Calu3 (cell line): ENCODE results near the gene CSMD2. TPM values are rescaled to one million over a fixed set of nuclear protein-coding genes. Genes with fewer than 3 reads are reported as not detected.

Experiments
- BruUV-seq: library from RNA; stranded (reverse); fragments of 400-500 nt; replicated peaks from 2 replicates; lab custom pipeline; 2021; lab: Mats Ljungman, UMichigan
- CTCF ChIA-PET: fragments of 300-600 bp; sonication (Branson Sonifier 250); formaldehyde crosslinking; loops from one replicate; lab custom pipeline; 2022; ENCODE audit warnings: antibody characterized with exemption; lab: Charles Lee
- DNase-seq: peaks from one replicate; pipeline ENCODE4 v3.0.0; 2022
- H3K27ac Mint-ChIP-seq: one replicate; pipeline ENCODE4 v1.8.0; 2022; ENCODE audit warnings: mixed read lengths; ENCODE audit not compliant: unreplicated experiment
- H3K27me3 Mint-ChIP-seq: one replicate; pipeline ENCODE4 v1.8.0; 2022; ENCODE audit warnings: mixed read lengths; ENCODE audit not compliant: unreplicated experiment
- H3K36me3 Mint-ChIP-seq: one replicate; pipeline ENCODE4 v1.8.0; 2022; ENCODE audit warnings: mild to moderate bottlenecking, moderate library complexity, mixed read lengths; ENCODE audit not compliant: insufficient read depth, unreplicated experiment
- H3K4me1 Mint-ChIP-seq: one replicate; pipeline ENCODE4 v1.8.0; 2022; ENCODE audit warnings: mild to moderate bottlenecking, low read depth, mixed read lengths; ENCODE audit not compliant: unreplicated experiment
- H3K4me3 Mint-ChIP-seq: one replicate; pipeline ENCODE4 v1.8.0; 2022; ENCODE audit warnings: mild to moderate bottlenecking, low read depth, moderate library complexity, mixed read lengths; ENCODE audit not compliant: unreplicated experiment
- H3K9me3 Mint-ChIP-seq: one replicate; pipeline ENCODE4 v1.8.0; 2022; ENCODE audit warnings: low read depth, mixed read lengths; ENCODE audit not compliant: unreplicated experiment
- intact Hi-C: fragments of 100-400 bp; cut with micrococcal nuclease; formaldehyde crosslinking; loops from one replicate; pipeline ENCODE4 v1.10.0; 2022; ENCODE audit not compliant: unreplicated experiment
- total RNA-seq: library from RNA; stranded (reverse); gene quantifications from 2 replicates; pipeline ENCODE4 v1.2.3, GENCODE V29; 2022
- TF ChIP-seq, protein P1 (sequence below): fragments of 200-600 bp; IDR thresholded peaks from one replicate; pipeline ENCODE4 v1.8.0; 2022; ENCODE audit warnings: antibody characterized with exemption; ENCODE audit not compliant: unreplicated experiment

Gene CSMD2
- total RNA-seq, 1 experiment from 2014 or later: not detected

DNA sequence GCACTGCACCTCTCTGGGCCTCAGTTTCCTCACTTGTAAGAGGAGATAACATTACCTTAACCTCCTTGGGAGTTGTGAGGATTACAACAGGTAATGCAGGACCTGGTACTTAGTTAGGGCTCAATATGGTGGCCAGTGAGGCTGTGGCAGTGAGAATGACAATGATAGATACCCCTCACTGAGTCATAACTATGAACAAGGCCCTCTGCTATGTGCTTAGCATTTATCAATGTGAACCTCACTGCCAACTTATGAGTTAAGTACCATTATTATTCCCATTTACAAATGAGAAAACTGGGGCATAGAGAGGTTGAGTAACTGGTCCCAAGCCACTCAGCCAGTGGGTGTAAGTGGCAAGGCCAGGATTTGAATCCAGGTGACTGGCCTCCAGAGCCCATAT lies 236.8 kb downstream of the CSMD2 start:
- intact Hi-C loops: no loop called here
- Mint-ChIP-seq H3K27ac (no peak overlapping the region), H3K4me1 (no peaks in the 10 kb centered on the region), H3K27me3 (peaks cover 16% of the 10 kb centered on the region), H3K36me3 (no peaks in the 10 kb centered on the region), H3K4me3 (no peak overlapping the region), H3K9me3 (peaks cover 15% of the 10 kb centered on the region)
- no TSS peak for BruUV-seq
- DNase-seq: no peak
- TF ChIP-seq, protein P1, sequence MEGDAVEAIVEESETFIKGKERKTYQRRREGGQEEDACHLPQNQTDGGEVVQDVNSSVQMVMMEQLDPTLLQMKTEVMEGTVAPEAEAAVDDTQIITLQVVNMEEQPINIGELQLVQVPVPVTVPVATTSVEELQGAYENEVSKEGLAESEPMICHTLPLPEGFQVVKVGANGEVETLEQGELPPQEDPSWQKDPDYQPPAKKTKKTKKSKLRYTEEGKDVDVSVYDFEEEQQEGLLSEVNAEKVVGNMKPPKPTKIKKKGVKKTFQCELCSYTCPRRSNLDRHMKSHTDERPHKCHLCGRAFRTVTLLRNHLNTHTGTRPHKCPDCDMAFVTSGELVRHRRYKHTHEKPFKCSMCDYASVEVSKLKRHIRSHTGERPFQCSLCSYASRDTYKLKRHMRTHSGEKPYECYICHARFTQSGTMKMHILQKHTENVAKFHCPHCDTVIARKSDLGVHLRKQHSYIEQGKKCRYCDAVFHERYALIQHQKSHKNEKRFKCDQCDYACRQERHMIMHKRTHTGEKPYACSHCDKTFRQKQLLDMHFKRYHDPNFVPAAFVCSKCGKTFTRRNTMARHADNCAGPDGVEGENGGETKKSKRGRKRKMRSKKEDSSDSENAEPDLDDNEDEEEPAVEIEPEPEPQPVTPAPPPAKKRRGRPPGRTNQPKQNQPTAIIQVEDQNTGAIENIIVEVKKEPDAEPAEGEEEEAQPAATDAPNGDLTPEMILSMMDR: no peak
- CTCF ChIA-PET: no interaction called here

DNA sequence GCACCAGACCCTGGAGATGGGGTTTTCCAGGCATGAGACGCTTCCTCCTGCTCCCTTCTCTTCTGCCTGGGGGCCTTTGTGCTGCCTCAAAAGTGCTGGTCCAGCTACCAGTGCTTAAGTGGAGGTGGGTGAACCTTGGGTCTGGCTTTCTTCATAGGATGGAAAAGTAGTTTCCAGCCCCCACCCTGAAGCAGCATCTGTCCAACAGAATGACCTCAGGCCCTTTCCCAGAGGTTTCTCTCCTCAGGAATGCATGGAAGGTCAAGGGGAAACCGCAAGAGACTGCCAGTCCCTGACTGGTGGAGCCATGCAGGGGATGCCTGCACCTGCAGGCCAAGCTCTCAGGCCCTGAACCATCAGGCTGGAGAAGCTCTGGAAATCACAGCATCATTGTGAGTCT lies 237.3 kb downstream of the CSMD2 start:
- no TSS peak for BruUV-seq
- TF ChIP-seq, protein P1: no peak
- no peak for DNase-seq
- intact Hi-C loops: no loop called here
- Mint-ChIP-seq H3K4me1 (no peaks in the 10 kb centered on the region), H3K27me3 (peaks cover 16% of the 10 kb centered on the region), H3K27ac (no peak overlapping the region), H3K9me3 (peaks cover 15% of the 10 kb centered on the region), H3K4me3 (no peak overlapping the region), H3K36me3 (no peaks in the 10 kb centered on the region)
- CTCF ChIA-PET: no interaction called here

DNA sequence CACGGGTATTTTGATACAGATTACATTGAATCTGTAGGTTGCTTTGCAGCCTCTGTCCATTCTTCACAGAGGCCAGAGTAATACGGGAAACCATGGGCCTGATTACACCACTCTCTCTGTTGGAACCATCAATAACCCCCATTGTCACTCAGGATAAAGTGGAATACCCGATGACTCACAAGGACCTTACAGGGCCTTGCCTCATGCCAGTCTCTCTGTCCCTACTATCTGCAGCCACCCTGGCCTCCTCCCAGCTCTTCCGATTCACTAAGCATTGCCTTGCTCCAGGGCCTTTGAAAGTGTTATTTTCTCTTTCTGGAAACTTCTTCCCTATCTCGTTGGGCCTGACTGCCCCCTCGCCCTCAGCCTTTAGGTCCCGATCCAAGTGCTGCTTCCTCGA lies 239.4 kb downstream of the CSMD2 start:
- no peak for DNase-seq
- no TSS peak for BruUV-seq
- intact Hi-C loops: no loop called here
- TF ChIP-seq, protein P1: no peak
- Mint-ChIP-seq H3K4me1 (no peaks in the 10 kb centered on the region), H3K9me3 (peaks cover 14% of the 10 kb centered on the region), H3K27ac (no peak overlapping the region), H3K27me3 (no peaks in the 10 kb centered on the region), H3K4me3 (no peak overlapping the region), H3K36me3 (no peaks in the 10 kb centered on the region)
- CTCF ChIA-PET: no interaction called here

DNA sequence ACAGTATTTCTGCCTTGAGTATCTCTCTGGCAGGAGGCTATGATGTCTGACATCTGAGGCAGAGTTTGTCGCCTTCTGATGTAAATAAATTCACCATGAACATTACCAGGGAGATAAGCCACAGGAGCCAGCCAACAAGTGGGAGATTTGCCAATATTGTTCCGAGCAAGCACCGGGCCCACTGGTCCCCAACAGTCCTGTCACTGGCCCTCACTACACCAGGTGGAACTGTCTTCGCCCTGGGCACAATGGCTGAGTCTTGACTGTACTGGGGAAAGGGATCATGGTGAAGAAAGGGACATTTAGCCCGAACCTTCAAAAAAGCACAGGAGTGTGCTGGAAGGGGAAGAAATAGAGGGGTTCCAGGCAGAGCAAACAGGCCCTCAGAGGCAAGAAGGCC lies 243.7 kb downstream of the CSMD2 start:
- Mint-ChIP-seq H3K27ac (no peak overlapping the region), H3K9me3 (peaks cover 14% of the 10 kb centered on the region), H3K4me3 (no peak overlapping the region), H3K27me3 (no peaks in the 10 kb centered on the region), H3K4me1 (no peaks in the 10 kb centered on the region), H3K36me3 (no peaks in the 10 kb centered on the region)
- DNase-seq: no peak
- TF ChIP-seq, protein P1: no peak
- no TSS peak for BruUV-seq
- CTCF ChIA-PET: no interaction called here
- intact Hi-C loops: no loop called here
